Activated CD8-positive, alpha-beta memory T cell treated with anti-CD3 and anti-CD28 coated beads, Interleukin-2, amount 10 ng/mL, durations not matched to agents 7 days and 5 days (primary cell): ENCODE results near the gene SALL3. TPM values are rescaled to one million over a fixed set of nuclear protein-coding genes. Genes with fewer than 3 reads are reported as not detected.

Experiments
- ATAC-seq: fragments of 150-1000 bp; cut with Tn5 transposase; one replicate; pipeline ENCODE4 v1.10.0; 2021; ENCODE audit warnings: moderate library complexity
- CTCF ChIA-PET: fragments of 350-600 bp; sonication (Branson Sonifier 250); formaldehyde crosslinking; loops from one replicate; lab custom pipeline; 2021; ENCODE audit warnings: antibody characterized with exemption; lab: Charles Lee
- DNase-seq: peaks from one replicate; pipeline ENCODE4 v3.0.0-alpha.2; 2020
- H3K27ac Mint-ChIP-seq: one replicate; pipeline ENCODE4 v1.8.0; 2021; ENCODE audit warnings: mild to moderate bottlenecking, mixed read lengths
- H3K27me3 Mint-ChIP-seq: one replicate; pipeline ENCODE4 v1.8.0; 2021; ENCODE audit warnings: mixed read lengths
- H3K36me3 Mint-ChIP-seq: one replicate; pipeline ENCODE4 v1.8.0; 2021; ENCODE audit warnings: mild to moderate bottlenecking, mixed read lengths
- H3K4me1 Mint-ChIP-seq: one replicate; pipeline ENCODE4 v1.8.0; 2021; ENCODE audit warnings: mixed read lengths
- H3K4me3 Mint-ChIP-seq: one replicate; pipeline ENCODE4 v1.8.0; 2021; ENCODE audit warnings: mild to moderate bottlenecking, moderate library complexity, mixed read lengths
- H3K9me3 Mint-ChIP-seq: one replicate; pipeline ENCODE4 v1.8.0; 2022; ENCODE audit warnings: low read depth, mixed read lengths
- total RNA-seq, 2 experiments: library from RNA; stranded (reverse); gene quantifications; one replicate each; pipeline ENCODE4 v1.2.3, GENCODE V29; 2021

SALL3 gene
- total RNA-seq, 2 experiments from 2014 or later = not detected

DNA sequence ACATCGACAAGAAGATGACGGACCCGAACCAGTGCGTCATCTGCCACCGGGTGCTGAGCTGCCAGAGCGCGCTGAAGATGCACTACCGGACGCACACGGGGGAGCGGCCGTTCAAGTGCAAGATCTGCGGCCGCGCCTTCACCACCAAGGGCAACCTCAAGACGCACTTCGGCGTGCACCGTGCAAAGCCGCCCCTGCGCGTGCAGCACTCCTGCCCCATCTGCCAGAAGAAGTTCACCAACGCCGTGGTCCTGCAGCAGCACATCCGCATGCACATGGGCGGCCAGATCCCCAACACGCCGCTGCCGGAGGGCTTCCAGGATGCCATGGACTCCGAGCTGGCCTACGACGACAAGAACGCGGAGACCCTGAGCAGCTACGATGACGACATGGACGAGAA, 14.4 kb downstream of the SALL3 start:
- CTCF ChIA-PET = interaction anchor here (0.6 kb wide), 1 partner anchor 898 kb away, joined by 3 read pairs; no protein-coding TSS in a partner anchor
- no peak for DNase-seq
- no peaks in the 10 kb centered on the region for H3K4me1 Mint-ChIP-seq
- no peaks in the 10 kb centered on the region for H3K9me3 Mint-ChIP-seq
- H3K27ac Mint-ChIP-seq = no peak overlapping the region
- no peak for ATAC-seq
- peaks cover 16% of the 10 kb centered on the region for H3K27me3 Mint-ChIP-seq
- H3K4me3 Mint-ChIP-seq = no peak overlapping the region
- H3K36me3 Mint-ChIP-seq = peaks cover 1% of the 10 kb centered on the region

DNA sequence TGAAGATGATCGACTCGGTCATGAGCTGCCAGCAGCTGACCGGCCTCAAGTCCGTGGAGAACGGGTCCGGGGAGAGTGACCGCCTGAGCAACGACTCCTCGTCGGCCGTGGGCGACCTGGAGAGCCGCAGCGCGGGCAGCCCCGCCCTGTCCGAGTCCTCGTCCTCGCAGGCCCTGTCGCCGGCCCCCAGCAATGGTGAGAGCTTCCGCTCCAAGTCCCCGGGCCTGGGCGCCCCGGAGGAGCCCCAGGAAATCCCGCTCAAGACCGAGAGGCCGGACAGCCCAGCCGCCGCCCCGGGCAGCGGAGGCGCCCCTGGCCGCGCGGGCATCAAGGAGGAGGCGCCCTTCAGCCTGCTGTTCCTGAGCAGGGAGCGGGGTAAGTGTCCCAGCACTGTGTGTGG, 14.9 kb downstream of the SALL3 start:
- Mint-ChIP-seq H3K9me3 (no peaks in the 10 kb centered on the region), H3K27ac (no peak overlapping the region), H3K4me1 (no peaks in the 10 kb centered on the region), H3K27me3 (peaks cover 14% of the 10 kb centered on the region), H3K36me3 (peaks cover 1% of the 10 kb centered on the region), H3K4me3 (no peak overlapping the region)
- CTCF ChIA-PET = no interaction called here
- ATAC-seq (no peak), DNase-seq (no peak)

DNA sequence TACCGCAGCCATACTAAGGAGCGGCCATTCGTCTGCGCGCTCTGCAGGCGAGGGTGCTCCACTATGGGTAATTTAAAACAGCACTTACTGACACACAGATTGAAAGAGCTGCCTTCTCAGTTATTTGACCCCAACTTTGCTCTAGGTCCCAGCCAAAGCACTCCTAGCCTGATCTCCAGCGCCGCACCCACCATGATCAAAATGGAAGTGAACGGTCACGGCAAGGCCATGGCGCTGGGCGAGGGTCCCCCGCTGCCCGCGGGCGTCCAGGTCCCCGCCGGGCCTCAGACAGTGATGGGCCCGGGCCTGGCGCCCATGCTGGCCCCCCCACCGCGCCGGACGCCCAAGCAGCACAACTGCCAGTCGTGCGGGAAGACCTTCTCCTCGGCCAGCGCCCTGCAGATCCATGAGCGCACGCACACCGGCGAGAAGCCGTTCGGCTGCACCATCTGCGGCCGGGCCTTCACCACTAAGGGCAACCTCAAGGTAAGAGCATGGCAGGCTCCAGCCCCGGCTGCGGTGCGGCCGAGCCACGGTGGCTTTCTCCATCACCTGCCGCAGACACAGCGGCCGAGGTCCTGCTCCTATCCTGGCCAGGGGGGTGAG, 15.5 kb downstream of the SALL3 start:
- H3K9me3 Mint-ChIP-seq = no peaks in the 10 kb centered on the region
- ATAC-seq = no peak

DNA sequence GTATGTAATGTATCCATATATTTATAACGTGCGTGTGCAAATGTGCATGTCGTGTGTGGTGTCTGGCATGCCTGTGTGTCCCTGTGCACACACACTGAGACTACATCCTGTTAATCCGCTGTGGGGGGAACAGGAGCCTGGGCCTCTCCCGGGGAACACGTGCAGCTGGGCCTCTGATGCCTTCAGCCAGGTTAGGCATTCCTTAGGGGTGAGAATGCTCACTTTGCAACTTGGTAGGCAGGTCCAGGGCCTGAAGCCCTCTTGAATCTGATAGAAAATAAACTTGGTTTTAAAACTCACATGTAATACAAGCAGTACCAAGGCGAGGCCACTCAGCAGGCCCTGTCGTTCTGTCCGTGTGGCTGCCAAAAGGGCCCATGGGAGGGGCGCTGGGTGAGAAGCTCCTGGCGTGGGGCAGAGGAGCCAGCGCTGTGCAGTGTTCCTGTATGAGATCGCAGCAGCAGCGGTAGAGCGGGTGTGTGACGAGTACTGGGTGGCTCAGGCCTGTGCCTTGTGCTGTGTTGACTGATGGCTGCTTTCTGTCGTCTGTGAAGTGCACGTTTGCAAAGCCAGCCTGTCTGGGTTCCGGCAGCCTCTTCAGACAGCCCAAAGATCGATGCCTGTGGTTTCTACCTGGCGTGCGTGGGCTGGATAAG, 16.2 kb downstream of the SALL3 start:
- H3K27ac Mint-ChIP-seq = no peak overlapping the region
- DNase-seq (no peak), ATAC-seq (no peak)
- no peaks in the 10 kb centered on the region for H3K4me1 Mint-ChIP-seq
- CTCF ChIA-PET = no interaction called here
- no peak overlapping the region for H3K4me3 Mint-ChIP-seq
- H3K36me3 Mint-ChIP-seq = peaks cover 1% of the 10 kb centered on the region
- no peaks in the 10 kb centered on the region for H3K9me3 Mint-ChIP-seq
- H3K27me3 Mint-ChIP-seq = peaks cover 5% of the 10 kb centered on the region

More for the DNA sequence above, 15.5 kb downstream of the SALL3 start:
- Mint-ChIP-seq H3K27ac (no peak overlapping the region), H3K4me1 (no peaks in the 10 kb centered on the region), H3K4me3 (no peak overlapping the region), H3K36me3 (peaks cover 1% of the 10 kb centered on the region), H3K27me3 (peaks cover 12% of the 10 kb centered on the region)
- DNase-seq = no peak
- CTCF ChIA-PET = no interaction called here

DNA sequence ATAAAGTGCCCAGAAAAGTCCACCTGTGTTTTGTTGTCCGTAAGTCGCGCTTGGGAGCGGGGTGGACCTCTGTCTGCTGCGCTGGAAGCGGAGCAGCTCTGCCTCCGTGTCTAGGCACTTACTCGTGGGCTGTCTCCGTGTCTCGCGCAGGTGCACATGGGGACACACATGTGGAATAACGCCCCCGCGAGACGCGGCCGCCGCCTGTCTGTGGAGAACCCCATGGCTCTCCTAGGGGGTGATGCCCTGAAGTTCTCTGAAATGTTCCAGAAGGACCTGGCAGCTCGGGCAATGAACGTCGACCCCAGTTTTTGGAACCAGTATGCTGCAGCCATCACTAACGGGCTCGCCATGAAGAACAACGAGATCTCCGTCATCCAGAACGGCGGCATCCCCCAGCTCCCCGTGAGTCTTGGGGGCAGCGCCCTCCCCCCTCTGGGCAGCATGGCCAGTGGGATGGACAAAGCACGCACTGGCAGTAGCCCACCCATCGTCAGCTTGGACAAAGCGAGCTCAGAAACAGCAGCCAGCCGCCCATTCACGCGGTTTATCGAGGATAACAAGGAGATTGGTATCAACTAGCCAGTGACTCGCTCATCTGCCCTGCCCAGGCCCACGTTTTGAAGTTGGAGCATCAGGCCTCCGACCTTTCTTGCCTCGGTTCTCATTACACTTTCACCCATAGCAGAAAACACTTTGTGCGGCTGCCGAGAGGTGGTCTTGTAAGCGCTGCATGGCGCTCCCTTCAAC, 17.3 kb downstream of the SALL3 start:
- Mint-ChIP-seq H3K27ac (no peak overlapping the region), H3K4me3 (no peak overlapping the region), H3K9me3 (no peaks in the 10 kb centered on the region), H3K36me3 (no peaks in the 10 kb centered on the region), H3K27me3 (peaks cover 10% of the 10 kb centered on the region), H3K4me1 (no peaks in the 10 kb centered on the region)
- ATAC-seq = no peak
- DNase-seq = no peak
- CTCF ChIA-PET = no interaction called here

DNA sequence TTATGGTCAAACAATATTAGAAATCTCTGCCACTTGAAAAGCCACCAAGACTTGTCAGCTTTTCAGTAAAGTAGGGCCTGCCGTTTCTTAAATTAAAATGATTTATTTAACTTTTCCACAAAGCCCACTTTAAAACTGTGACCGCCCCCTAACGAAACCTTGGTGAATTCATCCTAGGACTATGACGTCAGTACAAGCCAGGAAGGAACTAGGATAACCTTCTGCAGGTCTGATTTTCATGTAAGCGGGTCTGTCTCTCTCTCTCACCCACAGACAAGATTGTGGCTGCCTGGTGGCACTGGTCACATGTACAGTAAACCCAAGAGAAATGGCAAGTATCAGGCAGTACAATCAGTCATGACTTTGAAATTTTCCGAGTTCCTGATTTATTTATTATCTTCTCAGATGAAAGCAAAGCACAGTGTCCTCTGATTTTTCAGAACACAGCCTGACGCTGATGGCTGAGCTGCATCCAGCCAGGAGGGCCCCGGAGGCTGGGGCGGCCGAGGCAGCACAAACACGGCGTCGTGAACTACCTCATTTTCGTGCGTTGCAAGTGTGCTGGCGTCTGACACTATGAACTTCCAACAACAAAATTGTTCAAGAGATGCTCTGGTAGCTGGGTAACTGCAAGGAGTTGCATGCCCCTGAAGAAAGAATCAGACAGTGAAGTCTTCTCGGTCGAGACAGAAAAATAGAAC, 18.9 kb downstream of the SALL3 start:
- CTCF ChIA-PET = no interaction called here
- H3K36me3 Mint-ChIP-seq = no peaks in the 10 kb centered on the region
- ATAC-seq (no peak), DNase-seq (no peak)
- H3K4me3 Mint-ChIP-seq = no peak overlapping the region
- H3K9me3 Mint-ChIP-seq = no peaks in the 10 kb centered on the region
- no peak overlapping the region for H3K27ac Mint-ChIP-seq
- no peaks in the 10 kb centered on the region for H3K4me1 Mint-ChIP-seq
- peaks cover 13% of the 10 kb centered on the region for H3K27me3 Mint-ChIP-seq

DNA sequence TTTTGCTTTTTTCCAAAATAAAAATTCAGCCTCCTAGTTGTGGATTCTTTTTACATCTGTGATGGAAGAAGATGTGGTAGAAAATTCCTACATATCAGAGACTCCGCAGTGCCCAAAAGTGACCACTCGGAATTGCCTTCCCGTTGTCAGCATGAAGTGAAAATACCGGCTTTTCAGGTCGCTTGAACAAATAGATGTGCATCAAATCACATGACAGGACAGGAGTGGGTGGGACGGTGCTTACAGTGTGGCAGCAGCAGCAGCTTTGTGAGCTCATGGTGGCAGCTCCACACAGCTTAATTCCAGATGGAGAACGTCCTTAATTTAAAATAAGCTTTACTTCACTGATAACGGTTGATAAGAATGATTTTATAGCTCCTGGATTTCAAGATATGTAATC, 20.3 kb downstream of the SALL3 start:
- H3K4me3 Mint-ChIP-seq = no peak overlapping the region
- no peaks in the 10 kb centered on the region for H3K4me1 Mint-ChIP-seq
- no peak for DNase-seq
- H3K27ac Mint-ChIP-seq = no peak overlapping the region
- CTCF ChIA-PET = no interaction called here
- H3K27me3 Mint-ChIP-seq = peaks cover 13% of the 10 kb centered on the region
- no peaks in the 10 kb centered on the region for H3K9me3 Mint-ChIP-seq
- no peak for ATAC-seq
- no peaks in the 10 kb centered on the region for H3K36me3 Mint-ChIP-seq

DNA sequence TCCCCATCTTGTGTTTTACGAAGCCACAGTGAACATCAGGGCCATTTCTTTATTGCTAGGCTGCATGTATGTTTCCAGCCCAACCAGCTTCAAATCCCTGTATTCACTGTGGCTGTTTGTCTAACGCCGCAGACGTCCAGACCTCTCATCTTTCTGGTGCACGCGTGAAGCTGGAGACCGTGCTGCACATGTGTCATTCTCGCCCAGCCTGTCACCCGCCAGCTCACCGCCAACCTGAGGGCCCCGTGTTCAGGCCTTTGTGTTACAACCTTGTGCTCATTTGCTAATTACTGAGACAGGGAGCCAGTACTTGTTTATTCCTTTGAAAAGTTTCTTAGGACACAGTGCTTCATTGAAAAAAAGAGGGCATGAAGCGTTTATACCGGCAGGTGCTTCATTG, 21.4 kb downstream of the SALL3 start:
- H3K4me3 Mint-ChIP-seq = no peak overlapping the region
- no peak for ATAC-seq
- H3K9me3 Mint-ChIP-seq = no peaks in the 10 kb centered on the region
- no peak for DNase-seq
- H3K27ac Mint-ChIP-seq = no peak overlapping the region
- no peaks in the 10 kb centered on the region for H3K36me3 Mint-ChIP-seq
- CTCF ChIA-PET = no interaction called here
- no peaks in the 10 kb centered on the region for H3K4me1 Mint-ChIP-seq
- H3K27me3 Mint-ChIP-seq = peaks cover 13% of the 10 kb centered on the region

DNA sequence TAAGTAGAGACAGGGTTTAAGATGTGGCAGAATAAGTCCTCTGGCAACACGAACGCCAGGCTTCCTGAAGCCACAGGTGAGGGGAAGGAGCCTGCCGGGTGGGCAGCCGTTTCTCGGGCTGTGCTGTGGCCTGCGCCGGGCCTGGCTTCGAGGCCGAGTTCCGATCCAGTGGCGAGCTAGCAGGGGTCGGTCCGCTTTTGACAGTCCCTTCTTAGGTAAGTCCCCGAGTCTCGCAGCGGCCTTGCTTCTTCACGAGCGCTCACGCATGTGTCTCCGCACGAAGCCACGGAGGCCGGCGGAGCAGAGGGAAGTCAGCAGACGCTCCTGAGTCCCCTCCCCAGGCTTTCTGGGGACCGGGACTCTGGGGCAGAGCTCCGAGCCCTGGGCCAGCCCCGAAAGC, 26.0 kb downstream of the SALL3 start:
- no peak for DNase-seq
- ATAC-seq = no peak
- H3K27ac Mint-ChIP-seq = no peak overlapping the region
- no peaks in the 10 kb centered on the region for H3K9me3 Mint-ChIP-seq
- peaks cover 9% of the 10 kb centered on the region for H3K27me3 Mint-ChIP-seq
- no peaks in the 10 kb centered on the region for H3K36me3 Mint-ChIP-seq
- CTCF ChIA-PET = no interaction called here
- H3K4me3 Mint-ChIP-seq = no peak overlapping the region
- H3K4me1 Mint-ChIP-seq = no peaks in the 10 kb centered on the region

DNA sequence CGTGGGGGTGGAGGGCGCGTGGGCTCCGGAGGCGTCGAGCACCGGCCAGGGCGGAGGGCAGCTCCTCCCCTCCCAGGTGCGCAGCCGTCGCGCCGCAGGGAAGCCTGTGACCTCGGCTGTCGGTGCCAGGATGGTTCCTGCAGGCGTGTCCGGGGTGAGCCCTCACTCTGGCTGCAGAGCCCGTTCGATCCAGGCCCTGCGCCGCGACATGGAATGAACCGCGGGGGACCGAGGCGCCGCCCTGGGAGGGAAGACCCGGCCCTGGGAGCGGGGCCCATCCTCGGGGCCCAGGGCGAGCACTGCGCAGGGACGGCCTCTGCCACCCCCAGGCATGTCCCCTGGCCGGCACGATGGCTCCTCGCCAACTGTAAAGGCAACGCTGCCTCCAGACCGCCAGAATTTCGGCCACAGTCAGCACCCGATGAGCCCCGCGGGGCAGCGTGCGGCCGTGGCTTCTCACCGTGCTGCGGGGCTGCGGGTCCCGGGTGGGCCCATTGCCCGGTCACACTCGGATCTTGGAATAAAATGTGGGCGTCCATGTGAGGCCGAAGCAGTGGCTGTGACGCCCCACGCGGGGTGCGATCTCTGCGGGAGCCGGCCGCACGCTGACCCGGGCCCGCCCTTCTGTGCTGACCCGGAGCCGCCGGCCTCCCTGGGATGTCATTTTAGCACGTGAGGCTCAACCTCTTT, 26.6 kb downstream of the SALL3 start:
- Mint-ChIP-seq H3K27me3 (peaks cover 8% of the 10 kb centered on the region), H3K4me1 (no peaks in the 10 kb centered on the region), H3K27ac (no peak overlapping the region), H3K4me3 (no peak overlapping the region), H3K36me3 (no peaks in the 10 kb centered on the region), H3K9me3 (no peaks in the 10 kb centered on the region)
- CTCF ChIA-PET = no interaction called here
- no peak for DNase-seq
- ATAC-seq = no peak

DNA sequence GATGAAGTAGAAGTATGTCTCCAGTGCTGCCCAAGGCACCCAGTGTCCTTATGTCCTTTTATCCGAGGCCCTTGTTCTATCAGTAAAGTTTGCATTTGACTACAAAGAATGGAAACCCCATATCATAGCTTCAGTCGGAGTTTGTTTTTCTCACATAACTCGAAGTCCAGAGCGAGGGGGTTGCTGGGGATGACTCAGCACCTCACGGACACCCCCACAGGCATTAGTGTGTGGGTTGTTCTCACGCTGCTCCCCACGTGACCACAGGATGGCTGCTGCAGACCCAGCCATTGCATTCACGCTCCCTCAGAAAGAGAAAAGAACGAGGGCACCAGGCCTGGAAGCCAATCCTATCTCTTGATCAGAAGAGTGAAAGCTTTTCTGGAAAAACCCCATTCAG, 27.8 kb downstream of the SALL3 start:
- H3K9me3 Mint-ChIP-seq = no peaks in the 10 kb centered on the region

DNA sequence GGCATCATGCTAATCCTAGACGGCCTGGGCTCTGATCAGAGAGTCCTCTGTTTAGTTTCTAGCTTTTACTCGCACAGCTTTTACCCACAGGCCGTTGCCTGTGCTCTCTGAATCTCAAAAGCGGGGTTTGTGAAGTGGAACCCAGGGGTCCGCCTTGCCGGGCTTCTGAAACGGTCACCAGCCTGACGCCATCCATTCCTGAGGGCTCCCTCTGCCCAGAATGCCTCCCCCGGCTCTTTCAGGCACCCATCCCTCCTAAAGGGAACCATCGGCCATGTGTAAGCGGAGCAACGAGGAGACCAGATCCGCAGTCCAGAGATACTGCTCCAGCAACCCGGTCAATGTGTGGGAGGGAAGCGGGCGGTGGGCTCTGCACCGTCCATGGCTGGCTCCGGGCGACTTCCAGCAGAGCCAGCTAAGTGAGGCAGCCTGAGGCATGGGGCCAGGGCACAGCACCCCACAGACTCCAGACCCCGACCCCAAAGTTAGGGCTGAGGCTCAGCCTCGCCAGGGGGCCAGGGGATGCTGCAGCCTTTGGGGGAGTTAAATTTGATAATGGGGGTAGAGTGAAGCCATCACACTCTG, 28.8 kb downstream of the SALL3 start:
- no peak for DNase-seq
- Mint-ChIP-seq H3K36me3 (no peaks in the 10 kb centered on the region), H3K4me1 (no peaks in the 10 kb centered on the region), H3K4me3 (no peak overlapping the region), H3K27me3 (peaks cover 10% of the 10 kb centered on the region), H3K9me3 (no peaks in the 10 kb centered on the region), H3K27ac (no peak overlapping the region)
- CTCF ChIA-PET = no interaction called here
- ATAC-seq = no peak

More for the DNA sequence above, 27.8 kb downstream of the SALL3 start:
- H3K4me1 Mint-ChIP-seq = no peaks in the 10 kb centered on the region
- peaks cover 3% of the 10 kb centered on the region for H3K27me3 Mint-ChIP-seq
- H3K36me3 Mint-ChIP-seq = no peaks in the 10 kb centered on the region
- ATAC-seq = no peak
- H3K27ac Mint-ChIP-seq = no peak overlapping the region
- DNase-seq = no peak
- CTCF ChIA-PET = no interaction called here
- no peak overlapping the region for H3K4me3 Mint-ChIP-seq

DNA sequence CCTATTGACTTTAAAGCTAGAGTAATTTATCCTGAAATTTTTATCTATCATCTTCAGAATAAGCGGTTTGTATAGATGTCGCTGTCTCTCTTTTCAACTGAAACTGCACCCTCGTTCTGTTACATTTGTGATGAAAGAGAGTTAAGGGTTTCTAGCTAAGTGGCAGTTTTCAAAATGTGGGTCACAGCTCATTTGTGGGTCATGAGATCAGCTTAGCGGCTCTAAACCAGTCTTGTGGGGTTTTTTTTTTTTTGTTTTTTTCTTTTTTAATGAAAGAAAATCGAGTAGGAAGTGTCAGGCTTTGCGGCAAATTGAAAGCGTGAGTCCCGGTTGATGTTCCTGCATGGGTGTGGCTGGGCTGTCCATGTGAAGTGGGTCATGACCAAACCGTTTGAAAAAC, 31.2 kb downstream of the SALL3 start:
- no peaks in the 10 kb centered on the region for H3K36me3 Mint-ChIP-seq
- H3K4me3 Mint-ChIP-seq = no peak overlapping the region
- H3K27ac Mint-ChIP-seq = no peak overlapping the region
- peaks cover 11% of the 10 kb centered on the region for H3K27me3 Mint-ChIP-seq
- DNase-seq = no peak
- no peak for ATAC-seq
- no peaks in the 10 kb centered on the region for H3K9me3 Mint-ChIP-seq
- CTCF ChIA-PET = no interaction called here
- H3K4me1 Mint-ChIP-seq = no peaks in the 10 kb centered on the region
